Activated T-helper 2 cell treated with anti-CD3 and anti-CD28 coated beads, Interferon-gamma antibody, Interleukin-2, Interleukin-4, amounts not matched to agents 10 μg/mL and 5 μg/mL and 100 μg/mL, durations not matched to agents 14 hours and 24 hours and 36 hours (primary cell): ENCODE data around the gene GOLGA6L10. TPM values are rescaled to one million over a fixed set of nuclear protein-coding genes. Genes with fewer than 3 reads are reported as not detected.
"Not testable (repeated sequence)": the region's sequence is repeated elsewhere in the genome, so short reads cannot be mapped to it uniquely, and the experiment has no call there.

ENCODE experiments used
- DNase-seq: peaks from one replicate; pipeline ENCODE4 v3.0.0; 2021; ENCODE audit warnings: low spot score
- H3K27ac Mint-ChIP-seq: one replicate; pipeline ENCODE4 v1.8.0; 2021; ENCODE audit warnings: mixed read lengths
- H3K27me3 Mint-ChIP-seq: one replicate; pipeline ENCODE4 v1.8.0; 2021; ENCODE audit warnings: low read depth, mixed read lengths
- H3K36me3 Mint-ChIP-seq: one replicate; pipeline ENCODE4 v1.8.0; 2021; ENCODE audit warnings: low read depth, mixed read lengths
- H3K4me1 Mint-ChIP-seq: one replicate; pipeline ENCODE4 v1.8.0; 2021; ENCODE audit warnings: low read depth, mixed read lengths
- H3K4me3 Mint-ChIP-seq: one replicate; pipeline ENCODE4 v1.8.0; 2021; ENCODE audit warnings: low read depth, mild to moderate bottlenecking, moderate library complexity, mixed read lengths
- H3K9me3 Mint-ChIP-seq: one replicate; pipeline ENCODE4 v1.8.0; 2021; ENCODE audit warnings: mixed read lengths
- intact Hi-C: fragments of 100-400 bp; cut with micrococcal nuclease; formaldehyde crosslinking; loops from one replicate; pipeline ENCODE4 v1.15.1; 2023
- total RNA-seq: library from RNA; stranded (reverse); gene quantifications from 2 replicates; pipeline ENCODE4 v1.2.3, GENCODE V29; 2022

The GOLGA6L10 gene
- total RNA-seq, 1 donor from 2014 or later: 1.0 TPM

DNA sequence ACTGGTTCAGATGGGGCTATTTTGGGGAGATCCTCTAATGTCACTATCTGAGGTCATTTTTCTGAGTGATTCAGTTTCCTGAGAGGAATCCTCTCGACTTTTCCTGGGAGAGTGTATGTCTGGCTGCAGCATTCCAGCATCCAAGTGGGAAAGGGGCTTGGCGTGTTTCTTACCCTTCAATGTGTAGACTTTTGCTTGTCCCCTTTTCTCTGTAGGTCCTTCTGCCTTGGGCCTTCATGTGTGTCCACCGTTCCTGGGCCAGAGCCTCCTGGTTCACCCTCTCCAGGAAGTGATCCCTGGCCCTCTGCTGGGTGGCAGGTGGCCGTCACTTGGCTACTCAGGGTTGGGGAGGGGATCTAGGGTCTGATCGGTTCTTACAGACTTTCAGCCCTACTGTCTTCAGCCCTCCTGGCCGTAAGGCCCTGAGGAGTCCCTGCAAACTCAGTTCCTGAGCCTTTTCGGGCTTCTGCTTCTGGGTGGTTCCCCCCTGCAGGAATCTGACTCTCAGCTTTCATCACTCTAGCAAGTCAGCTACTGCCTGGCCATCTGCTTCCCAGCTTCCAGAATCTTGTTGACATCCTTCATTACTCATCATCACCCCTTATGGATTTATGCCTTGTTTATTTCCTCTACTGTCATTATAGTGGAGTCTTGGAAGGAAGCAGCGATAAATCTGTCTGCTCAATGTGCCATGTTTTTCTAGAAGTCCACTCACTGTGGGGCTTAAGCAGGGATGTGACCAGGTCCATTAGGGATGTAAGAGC, 36.5 kb downstream of the GOLGA6L10 start:
- no peak for DNase-seq
- intact Hi-C loops: no loop called here
- H3K9me3 Mint-ChIP-seq: peaks cover 3% of the 10 kb centered on the region
- no peak overlapping the region for H3K27ac Mint-ChIP-seq
- H3K36me3 Mint-ChIP-seq: no peaks in the 10 kb centered on the region
- H3K4me1 Mint-ChIP-seq: no peaks in the 10 kb centered on the region
- no peak overlapping the region for H3K4me3 Mint-ChIP-seq
- H3K27me3 Mint-ChIP-seq: peaks cover 18% of the 10 kb centered on the region

DNA sequence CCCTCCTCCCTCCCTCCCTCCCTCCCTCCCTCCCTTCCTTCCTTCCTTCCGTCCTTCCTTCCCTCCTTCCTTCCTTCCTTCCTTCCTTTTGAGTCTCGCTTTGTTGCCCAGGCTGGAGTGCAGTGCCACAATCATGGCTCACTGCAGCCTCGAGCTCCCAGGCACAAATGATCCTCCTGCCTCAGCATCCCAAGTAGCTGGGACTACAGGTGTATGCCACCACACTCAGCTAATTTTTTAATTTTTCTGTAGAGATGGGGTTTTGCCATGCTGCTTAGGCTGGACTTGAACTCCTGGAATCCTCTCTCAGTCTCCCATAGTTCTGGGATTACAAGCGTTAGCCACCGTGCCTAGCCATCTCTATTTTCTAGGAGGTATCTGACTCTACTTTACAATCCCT, 38.0 kb downstream of the GOLGA6L10 start:
- H3K27me3 Mint-ChIP-seq: peaks cover 18% of the 10 kb centered on the region
- H3K4me3 Mint-ChIP-seq, H3K27ac Mint-ChIP-seq, intact Hi-C loops, H3K9me3 Mint-ChIP-seq, H3K4me1 Mint-ChIP-seq, DNase-seq, H3K36me3 Mint-ChIP-seq: not testable (repeated sequence)

- intact Hi-C loops: no loop called here
- no peaks in the 10 kb centered on the region for H3K36me3 Mint-ChIP-seq
- H3K27me3 Mint-ChIP-seq: peaks cover 18% of the 10 kb centered on the region
- no peak overlapping the region for H3K4me3 Mint-ChIP-seq
- H3K9me3 Mint-ChIP-seq: peaks cover 3% of the 10 kb centered on the region
- DNase-seq: no peak
- H3K4me1 Mint-ChIP-seq: peaks cover 3% of the 10 kb centered on the region
- no peak overlapping the region for H3K27ac Mint-ChIP-seq
Observed at GRCh38 chr15:82309802-82310201, 39.5 kb downstream of the GOLGA6L10 start.

- H3K4me3 Mint-ChIP-seq: no peak overlapping the region
- peaks cover 3% of the 10 kb centered on the region for H3K4me1 Mint-ChIP-seq
- intact Hi-C loops: no loop called here
- no peaks in the 10 kb centered on the region for H3K36me3 Mint-ChIP-seq
- H3K27me3 Mint-ChIP-seq: peaks cover 18% of the 10 kb centered on the region
- H3K9me3 Mint-ChIP-seq: peaks cover 3% of the 10 kb centered on the region
- H3K27ac Mint-ChIP-seq: no peak overlapping the region
- DNase-seq: no peak
Observed at GRCh38 chr15:82307714-82308081, 41.6 kb downstream of the GOLGA6L10 start.

GRCh38 chr15:82306791-82307713, 42.2 kb downstream of the GOLGA6L10 start:
- intact Hi-C loops: no loop called here
- Mint-ChIP-seq H3K27me3 (peaks cover 19% of the 10 kb centered on the region), H3K36me3 (no peaks in the 10 kb centered on the region), H3K4me3 (no peak overlapping the region), H3K4me1 (peaks cover 3% of the 10 kb centered on the region), H3K27ac (no peak overlapping the region), H3K9me3 (peaks cover 3% of the 10 kb centered on the region)
- DNase-seq: no peak

- no peak overlapping the region for H3K4me3 Mint-ChIP-seq
- intact Hi-C loops: no loop called here
- peaks cover 3% of the 10 kb centered on the region for H3K4me1 Mint-ChIP-seq
- H3K27me3 Mint-ChIP-seq: peaks cover 16% of the 10 kb centered on the region
- DNase-seq: no peak
- H3K27ac Mint-ChIP-seq: no peak overlapping the region
- no peaks in the 10 kb centered on the region for H3K36me3 Mint-ChIP-seq
- peaks cover 3% of the 10 kb centered on the region for H3K9me3 Mint-ChIP-seq
Observed at GRCh38 chr15:82305621-82306048, 43.6 kb downstream of the GOLGA6L10 start.

GRCh38 chr15:82304778-82305090, 44.5 kb downstream of the GOLGA6L10 start:
- H3K27me3 Mint-ChIP-seq: peaks cover 11% of the 10 kb centered on the region
- no peak overlapping the region for H3K27ac Mint-ChIP-seq
- no peak for DNase-seq
- intact Hi-C loops: no loop called here
- H3K36me3 Mint-ChIP-seq: no peaks in the 10 kb centered on the region
- H3K9me3 Mint-ChIP-seq: no peaks in the 10 kb centered on the region
- peaks cover 3% of the 10 kb centered on the region for H3K4me1 Mint-ChIP-seq
- H3K4me3 Mint-ChIP-seq: no peak overlapping the region

- DNase-seq: no peak
- no peaks in the 10 kb centered on the region for H3K9me3 Mint-ChIP-seq
- no peak overlapping the region for H3K4me3 Mint-ChIP-seq
- peaks cover 3% of the 10 kb centered on the region for H3K4me1 Mint-ChIP-seq
- no peak overlapping the region for H3K27ac Mint-ChIP-seq
- no peaks in the 10 kb centered on the region for H3K36me3 Mint-ChIP-seq
- peaks cover 11% of the 10 kb centered on the region for H3K27me3 Mint-ChIP-seq
- intact Hi-C loops: no loop called here
Observed at GRCh38 chr15:82303956-82304777, 45.1 kb downstream of the GOLGA6L10 start.

GRCh38 chr15:82301296-82302016, 47.8 kb downstream of the GOLGA6L10 start:
- intact Hi-C loops: no loop called here
- no peak for DNase-seq
- Mint-ChIP-seq H3K27me3 (peaks cover 14% of the 10 kb centered on the region), H3K4me3 (no peak overlapping the region), H3K27ac (no peak overlapping the region), H3K4me1 (peaks cover 3% of the 10 kb centered on the region), H3K36me3 (no peaks in the 10 kb centered on the region), H3K9me3 (no peaks in the 10 kb centered on the region)

GRCh38 chr15:82300883-82301282, 48.4 kb downstream of the GOLGA6L10 start:
- Mint-ChIP-seq H3K4me3 (no peak overlapping the region), H3K27me3 (peaks cover 14% of the 10 kb centered on the region), H3K9me3 (no peaks in the 10 kb centered on the region), H3K36me3 (no peaks in the 10 kb centered on the region), H3K4me1 (peaks cover 3% of the 10 kb centered on the region), H3K27ac (no peak overlapping the region)
- no peak for DNase-seq
- intact Hi-C loops: no loop called here

GRCh38 chr15:82300326-82300725, 48.9 kb downstream of the GOLGA6L10 start:
- intact Hi-C loops: not testable (repeated sequence)

GRCh38 chr15:82299511-82299914, 49.8 kb downstream of the GOLGA6L10 start:
- DNase-seq, H3K4me3 Mint-ChIP-seq, H3K9me3 Mint-ChIP-seq, H3K4me1 Mint-ChIP-seq, H3K27ac Mint-ChIP-seq, H3K36me3 Mint-ChIP-seq, intact Hi-C loops: not testable (repeated sequence)
- H3K27me3 Mint-ChIP-seq: peaks cover 14% of the 10 kb centered on the region

More at GRCh38 chr15:82300326-82300725, 48.9 kb downstream of the GOLGA6L10 start:
- not testable (repeated sequence) for H3K4me1 Mint-ChIP-seq, H3K27ac Mint-ChIP-seq, H3K36me3 Mint-ChIP-seq, H3K9me3 Mint-ChIP-seq, H3K4me3 Mint-ChIP-seq, DNase-seq
- H3K27me3 Mint-ChIP-seq: peaks cover 14% of the 10 kb centered on the region
